ENCODE data around the gene FAM200C.

FAM200C gene

GRCh38 chr5:160352308-160352707 lies 47.5 kb downstream of the FAM200C start:
- TF ChIP-seq TAF1 (IDR thresholded peaks at IDR 0.05; ENCODE audit: borderline replicate concordance, insufficient read depth, low read length) (no peak), POLR2AphosphoS5 (IDR thresholded peaks at IDR 0.05; ENCODE audit: low read depth, low read length) (no peak), SIN3A (IDR thresholded peaks at IDR 0.05; ENCODE audit: borderline replicate concordance, insufficient read depth, low read length) (no peak), FOXP2 (optimal IDR thresholded peaks at IDR 0.05; ENCODE audit: borderline replicate concordance, extremely low read depth, extremely low read length, insufficient read depth) (no peak)
- TF ChIP-seq, protein P1, sequence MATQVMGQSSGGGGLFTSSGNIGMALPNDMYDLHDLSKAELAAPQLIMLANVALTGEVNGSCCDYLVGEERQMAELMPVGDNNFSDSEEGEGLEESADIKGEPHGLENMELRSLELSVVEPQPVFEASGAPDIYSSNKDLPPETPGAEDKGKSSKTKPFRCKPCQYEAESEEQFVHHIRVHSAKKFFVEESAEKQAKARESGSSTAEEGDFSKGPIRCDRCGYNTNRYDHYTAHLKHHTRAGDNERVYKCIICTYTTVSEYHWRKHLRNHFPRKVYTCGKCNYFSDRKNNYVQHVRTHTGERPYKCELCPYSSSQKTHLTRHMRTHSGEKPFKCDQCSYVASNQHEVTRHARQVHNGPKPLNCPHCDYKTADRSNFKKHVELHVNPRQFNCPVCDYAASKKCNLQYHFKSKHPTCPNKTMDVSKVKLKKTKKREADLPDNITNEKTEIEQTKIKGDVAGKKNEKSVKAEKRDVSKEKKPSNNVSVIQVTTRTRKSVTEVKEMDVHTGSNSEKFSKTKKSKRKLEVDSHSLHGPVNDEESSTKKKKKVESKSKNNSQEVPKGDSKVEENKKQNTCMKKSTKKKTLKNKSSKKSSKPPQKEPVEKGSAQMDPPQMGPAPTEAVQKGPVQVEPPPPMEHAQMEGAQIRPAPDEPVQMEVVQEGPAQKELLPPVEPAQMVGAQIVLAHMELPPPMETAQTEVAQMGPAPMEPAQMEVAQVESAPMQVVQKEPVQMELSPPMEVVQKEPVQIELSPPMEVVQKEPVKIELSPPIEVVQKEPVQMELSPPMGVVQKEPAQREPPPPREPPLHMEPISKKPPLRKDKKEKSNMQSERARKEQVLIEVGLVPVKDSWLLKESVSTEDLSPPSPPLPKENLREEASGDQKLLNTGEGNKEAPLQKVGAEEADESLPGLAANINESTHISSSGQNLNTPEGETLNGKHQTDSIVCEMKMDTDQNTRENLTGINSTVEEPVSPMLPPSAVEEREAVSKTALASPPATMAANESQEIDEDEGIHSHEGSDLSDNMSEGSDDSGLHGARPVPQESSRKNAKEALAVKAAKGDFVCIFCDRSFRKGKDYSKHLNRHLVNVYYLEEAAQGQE (IDR thresholded peaks at IDR 0.05; ENCODE audit: insufficient read depth in 1 of 2, low read depth in 2 of 2, low read length in 2 of 2) = no peak

DNA sequence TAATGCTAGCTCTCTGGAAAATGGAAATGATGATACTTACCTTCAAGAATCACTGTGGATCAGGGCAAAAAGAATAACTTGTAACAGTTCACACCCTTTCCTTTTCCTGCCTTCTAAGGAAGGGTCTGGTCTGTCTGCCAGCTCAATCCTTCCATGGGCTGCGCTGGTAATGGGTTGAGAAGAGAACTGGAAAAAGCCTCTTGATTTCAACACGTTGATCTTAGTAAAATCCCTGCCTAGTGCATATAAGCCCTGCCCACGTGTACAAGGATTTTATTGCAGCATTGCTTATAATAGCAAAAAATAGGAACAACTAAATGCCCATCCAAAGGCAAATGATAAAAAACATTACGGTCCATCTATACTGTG lies 49.9 kb downstream of the FAM200C start:
- TF ChIP-seq TAF1 (IDR thresholded peaks at IDR 0.05; ENCODE audit: borderline replicate concordance, insufficient read depth, low read length) = no peak
- TF ChIP-seq POLR2AphosphoS5 (IDR thresholded peaks at IDR 0.05; ENCODE audit: low read depth, low read length) = no peak
- TF ChIP-seq SIN3A (IDR thresholded peaks at IDR 0.05; ENCODE audit: borderline replicate concordance, insufficient read depth, low read length) = no peak
- TF ChIP-seq, protein P1 (IDR thresholded peaks at IDR 0.05; ENCODE audit: insufficient read depth in 1 of 2, low read depth in 2 of 2, low read length in 2 of 2) = no peak
- TF ChIP-seq FOXP2 (optimal IDR thresholded peaks at IDR 0.05; ENCODE audit: borderline replicate concordance, extremely low read depth, extremely low read length, insufficient read depth) = no peak

GRCh38 chr5:160349249-160349934 lies 50.5 kb downstream of the FAM200C start:
- TF ChIP-seq POLR2AphosphoS5 (IDR thresholded peaks at IDR 0.05; ENCODE audit: low read depth, low read length) = no peak
- TF ChIP-seq TAF1 (IDR thresholded peaks at IDR 0.05; ENCODE audit: borderline replicate concordance, insufficient read depth, low read length) = no peak
- TF ChIP-seq SIN3A (IDR thresholded peaks at IDR 0.05; ENCODE audit: borderline replicate concordance, insufficient read depth, low read length) = no peak
- TF ChIP-seq, protein P1 (IDR thresholded peaks at IDR 0.05; ENCODE audit: insufficient read depth in 1 of 2, low read depth in 2 of 2, low read length in 2 of 2) = no peak
- no peak for TF ChIP-seq FOXP2 (optimal IDR thresholded peaks at IDR 0.05; ENCODE audit: borderline replicate concordance, extremely low read depth, extremely low read length, insufficient read depth)

DNA sequence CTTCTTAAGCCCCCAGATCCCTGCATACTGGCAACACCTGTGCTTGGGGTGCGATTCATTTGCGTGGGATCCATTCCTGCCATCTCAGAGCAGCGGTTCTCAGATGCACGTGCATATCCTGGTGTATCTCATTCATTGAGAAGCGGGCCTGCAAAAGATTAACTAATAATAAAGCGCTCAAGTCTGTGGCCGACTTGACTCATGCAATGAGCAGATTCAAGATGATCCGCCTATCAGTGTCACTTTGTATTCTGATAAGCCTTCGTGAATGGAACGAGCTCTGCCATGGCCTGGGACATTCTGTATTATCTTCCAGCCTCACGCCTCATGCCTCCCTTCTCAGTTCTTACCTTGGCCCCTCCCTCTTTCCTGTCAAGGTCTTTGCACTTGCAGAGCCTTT lies 51.8 kb downstream of the FAM200C start:
- TF ChIP-seq, protein P1 (IDR thresholded peaks at IDR 0.05; ENCODE audit: insufficient read depth in 1 of 2, low read depth in 2 of 2, low read length in 2 of 2) = no peak
- TF ChIP-seq TAF1 (IDR thresholded peaks at IDR 0.05; ENCODE audit: borderline replicate concordance, insufficient read depth, low read length) = no peak
- TF ChIP-seq POLR2AphosphoS5 (IDR thresholded peaks at IDR 0.05; ENCODE audit: low read depth, low read length) = no peak
- TF ChIP-seq FOXP2 (optimal IDR thresholded peaks at IDR 0.05; ENCODE audit: borderline replicate concordance, extremely low read depth, extremely low read length, insufficient read depth) = no peak
- TF ChIP-seq SIN3A (IDR thresholded peaks at IDR 0.05; ENCODE audit: borderline replicate concordance, insufficient read depth, low read length) = no peak

Measured in PFSK-1 (cell line).